Subcutaneous preadipocyte (primary cell): ENCODE data around the gene PARD6G. TPM values are rescaled to one million over a fixed set of nuclear protein-coding genes. Genes with fewer than 3 reads are reported as not detected.

ENCODE experiments used
- total RNA-seq: library from RNA; depleted of rRNA; stranded (reverse); fragments of >200 nt; gene quantifications from 2 replicates; pipeline ENCODE4 v1.2.3, GENCODE V29; 2012

Gene PARD6G, protein sequence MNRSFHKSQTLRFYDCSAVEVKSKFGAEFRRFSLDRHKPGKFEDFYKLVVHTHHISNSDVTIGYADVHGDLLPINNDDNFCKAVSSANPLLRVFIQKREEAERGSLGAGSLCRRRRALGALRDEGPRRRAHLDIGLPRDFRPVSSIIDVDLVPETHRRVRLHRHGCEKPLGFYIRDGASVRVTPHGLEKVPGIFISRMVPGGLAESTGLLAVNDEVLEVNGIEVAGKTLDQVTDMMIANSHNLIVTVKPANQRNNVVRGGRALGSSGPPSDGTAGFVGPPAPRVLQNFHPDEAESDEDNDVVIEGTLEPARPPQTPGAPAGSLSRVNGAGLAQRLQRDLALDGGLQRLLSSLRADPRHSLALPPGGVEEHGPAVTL
- 0.59 and 1.1 TPM in 2 replicates for total RNA-seq

DNA sequence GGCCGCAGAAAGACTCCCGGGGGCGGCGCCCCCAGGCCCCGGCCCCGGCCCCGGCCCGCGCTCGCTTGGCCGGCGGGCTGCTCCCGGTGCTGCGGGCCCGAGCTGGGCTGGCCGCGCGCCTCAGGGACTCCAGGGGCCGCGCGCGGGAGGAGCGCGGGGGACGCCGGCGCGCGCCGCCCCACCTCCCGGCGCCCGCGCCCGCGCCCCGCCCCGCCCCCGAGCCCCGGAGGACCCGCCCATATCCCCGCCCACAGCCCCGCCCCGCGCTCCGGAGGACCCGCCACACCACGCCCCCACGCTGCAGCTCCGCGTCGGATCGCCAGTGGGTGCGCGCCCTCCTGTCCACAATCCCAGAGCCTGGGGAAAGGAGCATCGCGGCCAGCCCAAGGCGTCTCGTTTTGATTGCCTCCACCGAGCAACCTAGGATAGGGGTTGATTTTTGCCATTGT is at the start of gene PARD6G:
Gene PARD6G (minus strand): TSS at position 122 of the 449 bp plus-strand sequence. CDS start 166 bp downstream, outside the sequence.

DNA sequence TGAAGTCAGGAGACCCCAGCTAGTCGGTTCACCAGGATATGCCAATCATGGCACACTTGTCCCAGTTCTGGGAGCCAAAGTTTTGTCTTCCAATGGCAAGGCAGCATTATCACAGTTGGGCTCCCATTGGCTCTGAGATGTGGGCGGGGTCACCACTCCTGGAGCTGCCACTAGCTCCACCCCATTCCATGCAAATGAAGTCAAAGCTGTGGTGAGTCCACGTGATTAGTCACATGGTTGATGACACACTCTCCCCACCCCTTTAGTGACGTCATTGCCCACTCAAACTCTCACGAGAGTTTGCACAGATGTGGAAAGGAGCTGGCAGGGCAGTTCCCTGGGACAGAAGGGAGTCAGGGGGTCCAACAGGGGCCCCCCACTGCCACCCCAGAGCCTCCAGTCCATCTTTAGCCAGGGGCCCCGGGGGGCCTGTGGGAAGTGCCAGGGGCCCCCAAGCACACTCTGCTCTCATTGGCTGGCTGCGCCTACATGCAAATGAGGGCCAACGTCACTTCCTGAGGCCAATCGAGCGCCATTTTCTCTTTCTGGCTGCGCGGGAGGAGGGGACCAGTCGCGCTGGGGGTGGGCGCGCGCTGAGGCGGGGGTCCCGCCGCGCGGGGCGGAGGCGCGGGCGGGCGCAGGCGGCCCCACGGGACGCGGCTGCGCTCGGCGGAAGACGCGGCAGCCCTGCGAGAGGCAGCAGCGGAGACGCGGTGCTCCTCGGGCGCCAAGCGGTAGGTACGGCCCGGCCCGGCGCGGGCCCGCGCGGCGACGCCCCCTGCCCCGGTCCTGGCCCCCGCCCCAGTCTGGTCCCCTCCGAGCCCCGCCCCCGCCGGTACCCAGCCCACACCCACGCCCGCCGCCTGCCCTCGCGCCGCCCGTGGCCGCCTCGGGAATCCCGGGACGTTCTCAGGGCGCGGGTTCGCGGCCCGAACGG is 138.3 kb downstream of the PARD6G start, which contains the start of gene ADNP2:
Gene ADNP2 (plus strand): TSS at position 524 of the 937 bp plus-strand sequence. CDS start 8,281 bp downstream, outside the sequence.

Other genes starting within 250 kb of the PARD6G start
- gene RBFA, start 213.1 kb downstream of the PARD6G start, total RNA-seq = 38.5 and 39.7 TPM in 2 replicates
- 17.3 and 28.2 TPM in 2 replicates for gene ADNP2, start 138.3 kb downstream of the PARD6G start, total RNA-seq